ENCODE measurements around the gene OTUD5. TPM values are rescaled to one million over a fixed set of nuclear protein-coding genes. Genes with fewer than 3 reads are reported as not detected.
A peak's percentile ranks its signal among the peaks of the same experiment; 100 is the strongest.

OTUD5 gene
- total and polyA plus RNA-seq, 2 of the 13 experiments (the other 11 are each of a cell fraction or from before 2014, with no cell fraction given), result 18.4 to 42.2 TPM

DNA sequence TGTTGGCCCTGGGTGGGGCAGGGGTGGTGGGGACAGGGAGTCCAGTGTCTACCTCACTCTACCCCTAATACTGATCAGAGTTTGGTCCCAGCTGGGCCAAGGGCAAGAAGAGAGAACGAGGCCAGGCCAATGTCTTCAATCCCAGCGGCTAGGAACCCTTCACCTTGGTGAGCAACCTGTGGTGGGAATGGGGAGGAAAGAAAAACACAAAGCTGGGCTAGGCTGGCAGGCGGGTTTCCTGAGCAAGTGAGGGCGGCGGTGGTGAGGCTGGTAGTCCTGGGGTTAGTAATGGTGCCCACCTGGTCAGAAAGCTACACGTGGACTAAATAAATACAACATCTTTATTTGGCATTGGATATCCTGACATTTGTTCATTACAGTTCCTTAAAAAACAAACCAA, 54.1 kb downstream of the OTUD5 start (continued):
- TF ChIP-seq, protein P1, sequence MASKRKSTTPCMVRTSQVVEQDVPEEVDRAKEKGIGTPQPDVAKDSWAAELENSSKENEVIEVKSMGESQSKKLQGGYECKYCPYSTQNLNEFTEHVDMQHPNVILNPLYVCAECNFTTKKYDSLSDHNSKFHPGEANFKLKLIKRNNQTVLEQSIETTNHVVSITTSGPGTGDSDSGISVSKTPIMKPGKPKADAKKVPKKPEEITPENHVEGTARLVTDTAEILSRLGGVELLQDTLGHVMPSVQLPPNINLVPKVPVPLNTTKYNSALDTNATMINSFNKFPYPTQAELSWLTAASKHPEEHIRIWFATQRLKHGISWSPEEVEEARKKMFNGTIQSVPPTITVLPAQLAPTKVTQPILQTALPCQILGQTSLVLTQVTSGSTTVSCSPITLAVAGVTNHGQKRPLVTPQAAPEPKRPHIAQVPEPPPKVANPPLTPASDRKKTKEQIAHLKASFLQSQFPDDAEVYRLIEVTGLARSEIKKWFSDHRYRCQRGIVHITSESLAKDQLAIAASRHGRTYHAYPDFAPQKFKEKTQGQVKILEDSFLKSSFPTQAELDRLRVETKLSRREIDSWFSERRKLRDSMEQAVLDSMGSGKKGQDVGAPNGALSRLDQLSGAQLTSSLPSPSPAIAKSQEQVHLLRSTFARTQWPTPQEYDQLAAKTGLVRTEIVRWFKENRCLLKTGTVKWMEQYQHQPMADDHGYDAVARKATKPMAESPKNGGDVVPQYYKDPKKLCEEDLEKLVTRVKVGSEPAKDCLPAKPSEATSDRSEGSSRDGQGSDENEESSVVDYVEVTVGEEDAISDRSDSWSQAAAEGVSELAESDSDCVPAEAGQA (IDR thresholded peaks at IDR 0.05; ENCODE audit: low read depth), result no peak
- TF ChIP-seq, protein P1 (CRISPR knock-in tag; IDR thresholded peaks at IDR 0.05; ENCODE audit: borderline replicate concordance), result no peak
- TF ChIP-seq TOPORS (CRISPR knock-in tag; IDR thresholded peaks at IDR 0.05), result no peak
- no peak for TF ChIP-seq ZSCAN20 (CRISPR knock-in tag; IDR thresholded peaks at IDR 0.05; ENCODE audit: borderline replicate concordance)
- TF ChIP-seq ZNF350 (CRISPR knock-in tag; IDR thresholded peaks at IDR 0.05; ENCODE audit: borderline replicate concordance, low read depth), result no peak
- no peak for TF ChIP-seq ZSCAN30 (CRISPR knock-in tag; IDR thresholded peaks at IDR 0.05)
- no peak for TF ChIP-seq NR3C1 (CRISPR knock-in tag; IDR thresholded peaks at IDR 0.05)

DNA sequence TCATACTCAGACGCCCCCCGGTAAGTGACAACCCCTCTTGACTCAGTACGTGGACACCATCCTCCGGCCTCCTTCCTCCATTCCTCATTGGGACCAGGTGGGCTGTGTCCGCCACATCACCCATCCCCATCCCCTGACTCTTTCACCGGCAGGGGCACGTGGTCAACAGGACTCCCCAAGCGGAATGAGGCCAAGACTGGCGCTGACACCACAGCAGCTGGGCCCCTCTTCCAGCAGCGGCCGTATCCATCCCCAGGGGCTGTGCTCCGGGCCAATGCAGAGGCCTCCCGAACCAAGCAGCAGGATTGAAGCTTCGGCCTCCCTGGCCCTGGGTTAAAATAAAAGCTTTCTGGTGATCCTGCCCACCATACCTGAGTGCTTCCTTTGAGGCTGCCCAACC, 54.6 kb downstream of the OTUD5 start:
- H4K20me1 ChIP-seq (ENCODE audit: insufficient read depth, low read length), result no peaks in the 10 kb centered on the region
- ChIA-PET POLR2A (interaction anchor here (1.8 kb wide), 1 partner anchor 11 kb away, joined by 5 read pairs; no protein-coding TSS in a partner anchor), CTCF (ENCODE audit: low intra/inter-chr PET ratio, low total read pairs) (no interaction called here)
- DNase-seq (ENCODE audit: low spot score) (no peak), ATAC-seq (no peak), FAIRE-seq (no peak)
- in situ Hi-C loops (cut with HindIII; ENCODE audit: extremely low pct_ligation_motif_present, low pct_unique_long_range_greater_than_20kb) (no loop called here), intact Hi-C loops (cut with micrococcal nuclease; ENCODE audit: unreplicated experiment) (no loop called here)
- H3K9me3 ChIP-seq (ENCODE audit: low read length), result no peaks in the 10 kb centered on the region
- peaks cover 12 to 13% of the 10 kb centered on the region in 2 experiments for H3K36me3 ChIP-seq (replicated peaks in 1 of 2; ENCODE audit: control insufficient read depth in 1 of 2, insufficient read depth in 2 of 2, low read length in 2 of 2)
- TF ChIP-seq ZNF792 (CRISPR knock-in tag; IDR thresholded peaks at IDR 0.05), result no peak
- TF ChIP-seq RBM22 (optimal IDR thresholded peaks at IDR 0.05; ENCODE audit: low read length), result peak; percentile 43
- peaks cover 10% of the 10 kb centered on the region for H3K4me1 ChIP-seq (ENCODE audit: insufficient read depth, low read length)
- BruUV-seq (replicated peaks), result no TSS peak
- WGBS (ENCODE audit: low lambda C conversion rate), result 95% methylated on average over 4 of the region's 14 CpGs
- peaks cover 14% of the 10 kb centered on the region for H3K79me2 ChIP-seq (ENCODE audit: insufficient read depth, low read length)
- no peak overlapping the region for H2AFZ ChIP-seq (ENCODE audit: low read length)
- no peak overlapping the region for H3K9ac ChIP-seq (ENCODE audit: insufficient read depth, low read depth, low read length)
- no peak overlapping the region for H3K4me3 ChIP-seq (replicated peaks in 1 of 3; ENCODE audit: insufficient read depth in 1 of 3, low read depth in 2 of 3, low read length in 3 of 3)
- no peak overlapping the region for H3K4me2 ChIP-seq (ENCODE audit: low read depth, low read length)
- no peaks in the 10 kb centered on the region for H3K27me3 ChIP-seq (ENCODE audit: control insufficient read depth in 1 of 2, insufficient read depth in 2 of 2, low read length in 2 of 2)
- H3K27ac ChIP-seq (ENCODE audit: extremely low read length, insufficient read depth, low read length), result no peak overlapping the region
